RWPE1 (cell line): ENCODE results near the gene HMX2.

Experiments
- CTCF ChIA-PET: fragments of 350-600 bp; sonication (Branson Sonifier 250); formaldehyde crosslinking; extraction: SDS; loops from one replicate; lab custom pipeline; 2021; lab: Yijun Ruan, JAX
- POLR2A ChIA-PET: fragments of 400-600 bp; formaldehyde crosslinking; extraction: SDS; loops from one replicate; lab custom pipeline; 2020; ENCODE audit warnings: antibody characterized with exemption; ENCODE audit not compliant: low non-redundant PET; lab: Yijun Ruan, JAX
- DNase-seq: peaks from one replicate; pipeline ENCODE4 v3.0.0; 2012; ENCODE audit warnings: low spot score
- H3K27ac ChIP-seq: fragments of 450-650 bp; 2 replicates; pipeline ENCODE4 v1.5.1; 2017
- TF ChIP-seq, protein P1 (sequence below): fragments of 450-650 bp; conservative IDR thresholded peaks from 2 replicates; pipeline ENCODE4 v1.5.1; 2017; ENCODE audit warnings: low read depth, mild to moderate bottlenecking

Gene HMX2

DNA sequence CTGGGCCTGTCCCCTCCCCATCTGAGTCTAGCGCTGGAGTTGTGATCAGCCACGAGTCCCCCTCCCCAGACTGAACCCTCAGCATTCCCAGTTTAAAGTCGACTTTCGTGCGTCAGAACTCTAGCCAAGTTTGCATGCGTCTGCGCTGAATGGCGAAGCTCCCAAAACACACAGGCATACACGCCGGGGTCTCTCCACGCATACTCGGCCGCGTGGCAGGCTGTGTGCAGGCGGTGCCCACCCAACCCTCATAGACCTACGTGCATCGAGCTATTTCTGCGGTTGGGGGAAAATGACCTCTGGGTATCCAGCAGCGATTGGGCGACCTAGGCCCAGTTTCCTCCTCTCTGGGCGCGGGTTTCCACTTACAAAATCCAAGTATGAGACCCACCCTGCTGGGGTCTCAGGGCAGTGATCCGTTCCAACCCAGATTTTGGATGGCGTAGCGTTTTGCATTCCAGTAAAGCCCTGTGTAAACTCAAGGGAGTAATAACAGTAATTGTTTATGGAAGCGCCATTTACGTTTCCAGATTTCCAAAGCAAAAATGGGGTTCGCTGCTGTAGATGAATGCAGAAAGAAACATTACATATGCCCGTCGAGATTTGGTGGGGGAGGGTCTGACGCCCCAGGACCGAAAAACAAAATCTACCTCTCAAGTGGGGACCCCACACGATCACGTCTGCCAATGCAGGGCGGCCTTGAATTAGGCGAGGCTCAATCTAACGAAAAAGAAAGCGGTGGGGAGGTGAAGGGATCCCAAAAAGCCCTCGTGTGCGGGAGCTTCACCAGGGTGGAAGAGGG is 14.2 kb upstream of the HMX2 start:
- DNase-seq: no peak
- TF ChIP-seq, protein P1, sequence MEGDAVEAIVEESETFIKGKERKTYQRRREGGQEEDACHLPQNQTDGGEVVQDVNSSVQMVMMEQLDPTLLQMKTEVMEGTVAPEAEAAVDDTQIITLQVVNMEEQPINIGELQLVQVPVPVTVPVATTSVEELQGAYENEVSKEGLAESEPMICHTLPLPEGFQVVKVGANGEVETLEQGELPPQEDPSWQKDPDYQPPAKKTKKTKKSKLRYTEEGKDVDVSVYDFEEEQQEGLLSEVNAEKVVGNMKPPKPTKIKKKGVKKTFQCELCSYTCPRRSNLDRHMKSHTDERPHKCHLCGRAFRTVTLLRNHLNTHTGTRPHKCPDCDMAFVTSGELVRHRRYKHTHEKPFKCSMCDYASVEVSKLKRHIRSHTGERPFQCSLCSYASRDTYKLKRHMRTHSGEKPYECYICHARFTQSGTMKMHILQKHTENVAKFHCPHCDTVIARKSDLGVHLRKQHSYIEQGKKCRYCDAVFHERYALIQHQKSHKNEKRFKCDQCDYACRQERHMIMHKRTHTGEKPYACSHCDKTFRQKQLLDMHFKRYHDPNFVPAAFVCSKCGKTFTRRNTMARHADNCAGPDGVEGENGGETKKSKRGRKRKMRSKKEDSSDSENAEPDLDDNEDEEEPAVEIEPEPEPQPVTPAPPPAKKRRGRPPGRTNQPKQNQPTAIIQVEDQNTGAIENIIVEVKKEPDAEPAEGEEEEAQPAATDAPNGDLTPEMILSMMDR: no peak
- no peak overlapping the region for H3K27ac ChIP-seq
- CTCF ChIA-PET: interaction anchor here (0.6 to 2.4 kb wide), 24 partner anchors 12 to 831 kb away, joined by 3 to 14 read pairs (median 3); no protein-coding TSS in a partner anchor
- POLR2A ChIA-PET: no interaction called here

DNA sequence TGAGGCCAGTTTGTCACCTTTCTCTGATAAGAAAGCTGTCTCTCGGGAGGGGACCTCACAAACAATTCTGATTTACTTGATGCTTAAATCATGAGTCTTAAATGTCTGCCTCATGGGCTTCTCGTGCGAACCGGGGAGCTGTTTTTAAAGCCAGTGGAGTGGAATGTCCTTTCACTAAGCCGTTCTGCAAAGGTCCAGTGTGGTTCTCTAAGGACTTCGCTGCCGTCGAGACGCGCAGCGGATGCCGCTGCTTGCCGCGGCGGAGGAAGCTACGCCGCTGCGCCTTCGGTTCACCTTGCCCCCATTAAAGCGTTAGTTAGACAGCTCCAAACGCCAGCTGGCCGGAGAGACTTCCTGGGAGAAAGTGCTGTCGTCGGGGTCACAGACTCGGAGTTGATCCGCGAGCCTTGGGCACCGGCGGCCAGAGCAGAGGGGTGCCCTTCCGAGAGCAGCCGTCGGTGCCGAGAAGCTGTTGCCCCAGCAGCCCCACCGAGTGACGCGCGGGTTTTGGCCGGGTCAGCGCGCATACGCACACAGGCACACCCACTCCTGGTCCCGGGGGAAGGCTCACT is 13.5 kb upstream of the HMX2 start:
- ChIA-PET POLR2A (no interaction called here), CTCF (interaction anchor here (0.7 to 2.4 kb wide), 6 partner anchors 8 to 246 kb away, joined by 3 to 14 read pairs (median 9); no protein-coding TSS in a partner anchor)
- H3K27ac ChIP-seq: no peak overlapping the region
- DNase-seq: no peak
- TF ChIP-seq, protein P1: no peak

GRCh38 chr10:123134915-123135414 is 13.0 kb upstream of the HMX2 start:
- ChIA-PET CTCF (interaction anchor here (0.7 to 2.4 kb wide), 4 partner anchors 8 to 246 kb away, joined by 3 to 14 read pairs (median 8); no protein-coding TSS in a partner anchor), POLR2A (no interaction called here)
- TF ChIP-seq, protein P1: no peak
- DNase-seq: no peak
- no peak overlapping the region for H3K27ac ChIP-seq

DNA sequence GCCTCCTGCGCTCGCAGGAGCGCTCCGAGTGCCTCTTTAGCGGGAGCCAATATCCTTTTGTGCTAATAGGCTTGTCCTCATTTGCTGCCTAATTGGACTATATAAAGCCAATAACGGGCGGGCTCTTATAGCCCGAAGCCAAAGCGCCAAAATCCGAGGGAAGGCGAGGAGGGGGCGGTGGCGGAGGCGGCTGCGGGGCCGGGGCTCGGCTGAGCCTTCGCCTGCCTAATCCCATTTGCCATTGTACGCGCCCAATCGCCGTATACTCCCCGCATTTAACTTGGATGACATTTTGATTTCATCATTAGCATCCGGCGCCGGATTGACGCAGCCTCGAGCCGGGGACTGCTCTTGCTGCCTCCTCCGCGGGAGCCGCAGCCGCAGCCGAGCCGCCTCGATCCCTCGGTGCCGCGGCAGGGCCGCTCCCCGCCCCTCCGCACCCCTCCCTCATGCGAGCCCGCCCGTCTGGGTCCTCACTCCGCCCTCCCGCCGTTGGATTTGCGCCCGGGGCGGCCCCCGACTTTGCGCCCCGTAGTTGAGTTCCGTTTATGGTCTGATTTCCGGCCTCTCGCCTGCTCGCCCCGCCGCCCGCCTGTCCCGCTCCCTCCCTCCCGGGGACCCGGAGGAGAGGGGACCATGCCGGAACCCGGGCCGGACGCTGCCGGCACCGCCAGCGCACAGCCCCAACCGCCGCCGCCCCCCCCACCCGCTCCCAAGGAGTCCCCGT is 12.4 kb upstream of the HMX2 start, which contains the start of gene HMX3:
HMX3 (plus strand) TSS at position 556 of the 727 bp plus-strand sequence; CDS start at position 637, 81 bp downstream.
- DNase-seq: no peak
- TF ChIP-seq, protein P1: no peak
- CTCF ChIA-PET: interaction anchor here (0.8 kb wide), 1 partner anchor 12 kb away, joined by 3 read pairs; no protein-coding TSS in a partner anchor
- POLR2A ChIA-PET: no interaction called here
- H3K27ac ChIP-seq: no peak within 1 kb of the TSS

GRCh38 chr10:123136221-123136805 is 11.6 kb upstream of the HMX2 start:
- TF ChIP-seq, protein P1: no peak
- DNase-seq: no peak
- ChIA-PET CTCF (interaction anchor here (1.4 kb wide), 1 partner anchor 93 kb away, joined by 5 read pairs; no protein-coding TSS in a partner anchor), POLR2A (no interaction called here)
- no peak overlapping the region for H3K27ac ChIP-seq
